GM12878 (cell line): ENCODE results near the gene SRF. TPM values are rescaled to one million over a fixed set of nuclear protein-coding genes. Genes with fewer than 3 reads are reported as not detected.

Source experiments
- E2F4 ChIP-seq: IDR thresholded peaks from 2 replicates; pipeline ENCODE4 v1.6.1; 2012; ENCODE audit warnings: low read depth, low read length, improper control_type of control experiment
- HCFC1 ChIP-seq: fragments of 150-350 bp; IDR thresholded peaks from 2 replicates; pipeline ENCODE4 v1.6.1; 2014; ENCODE audit warnings: low read length
- KAT2A ChIP-seq: conservative IDR thresholded peaks from 2 replicates; pipeline ENCODE4 v1.6.1; 2011; ENCODE audit warnings: low read depth, low read length; ENCODE audit not compliant: control insufficient read depth
- NBN ChIP-seq: fragments of 450-650 bp; IDR thresholded peaks from 2 replicates; pipeline ENCODE4 v1.6.1; 2016
- PML ChIP-seq: IDR thresholded peaks from 2 replicates; pipeline ENCODE4 v1.6.1; 2012; ENCODE audit warnings: low read length, inconsistent platforms
- ZNF592 ChIP-seq: fragments of 450-650 bp; IDR thresholded peaks from 2 replicates; pipeline ENCODE4 v1.6.1; 2017; ENCODE audit warnings: mild to moderate bottlenecking, moderate library complexity
- polyA plus RNA-seq, 11 experiments: library from polyadenylated mRNA; depleted of rRNA in 4 of 11; unstranded in 6 of 11; stranded (reverse) in 5 of 11; fragments of >200 nt; fragmentation: Nextera tagmentation in 4 of 11; fragmentation: Illumina TruSeq in 1 of 11; extraction: Ambion mirVana in 4 of 11; extraction: Trizol in 1 of 11; gene quantifications; 1 replicate in 1 of 11; 2 replicates in 10 of 11; pipeline versions ENCODE4 v1.2.1 to v1.2.3, GENCODE V29; 2011 to 2016; ENCODE audit warnings: inconsistent platforms in 2 of 11, missing spikeins in 2 of 11, low read depth in 1 of 11
- total RNA-seq, 4 experiments: library from RNA; depleted of rRNA in 3 of 4; stranded (reverse); fragments of >200 nt in 3 of 4; fragmentation: Illumina TruSeq in 1 of 4; extraction: Trizol in 1 of 4; gene quantifications; 2 replicates each; pipeline versions ENCODE4 v1.2.1 to v1.2.3, GENCODE V29; 2013 to 2021

Gene SRF
- total and polyA plus RNA-seq, 10 of the 15 experiments (the other 5 are each of a cell fraction or from before 2014, with no cell fraction given), result 2.3 to 56.3 (median 28.2) TPM

- TF ChIP-seq ZNF592 (no peak), HCFC1 (no peak), E2F4 (no peak), KAT2A (no peak), NBN (no peak), PML (no peak)
These were observed 24.8 kb upstream of the SRF start (continued) for GRCh38 chr6:43146261-43146660.
